GM23338 (cell line): Measurements from ENCODE around the gene CSF2RB.

Experiments
- CREB1 ChIP-seq: fragments of 250-450 bp; sonication (Bioruptor Pico); IDR thresholded peaks from 2 replicates; pipeline ENCODE4 v1.5.0; 2020; ENCODE audit warnings: low read depth, mild to moderate bottlenecking, moderate library complexity
- EZH2 ChIP-seq: fragments of 200-600 bp; sonication (generic); IDR thresholded peaks from one replicate; pipeline ENCODE4 v1.8.0; 2017; ENCODE audit warnings: antibody characterized with exemption, mild to moderate bottlenecking, low read depth; ENCODE audit not compliant: unreplicated experiment
- EZH2phosphoT487 ChIP-seq: fragments of 200-600 bp; sonication (generic); IDR thresholded peaks from one replicate; pipeline ENCODE4 v1.8.1; 2018; ENCODE audit warnings: antibody characterized with exemption; ENCODE audit not compliant: unreplicated experiment
- JUNB ChIP-seq: IDR thresholded peaks from one replicate; pipeline ENCODE4 v1.6.1; 2016; ENCODE audit warnings: antibody characterized with exemption; ENCODE audit not compliant: unreplicated experiment
- NANOG ChIP-seq: IDR thresholded peaks from 2 replicates; pipeline ENCODE4 v1.6.1; 2016; ENCODE audit warnings: antibody characterized with exemption, borderline replicate concordance
- POLR2AphosphoS5 ChIP-seq: IDR thresholded peaks from 2 replicates; pipeline ENCODE4 v1.6.1; 2016; ENCODE audit warnings: antibody characterized with exemption, low read depth
- REST ChIP-seq: IDR thresholded peaks from one replicate; pipeline ENCODE4 v1.6.1; 2018; ENCODE audit warnings: antibody characterized with exemption; ENCODE audit not compliant: unreplicated experiment
- ZNF114 ChIP-seq: fragments of 250-450 bp; sonication (Bioruptor Pico); IDR thresholded peaks from 2 replicates; pipeline ENCODE4 v1.5.0; 2020; ENCODE audit warnings: mild to moderate bottlenecking, moderate library complexity
- ZNF331 ChIP-seq: fragments of 250-450 bp; sonication (Bioruptor Pico); IDR thresholded peaks from 2 replicates; pipeline ENCODE4 v1.5.0; 2020; ENCODE audit warnings: low read depth, mild to moderate bottlenecking, moderate library complexity
- TF ChIP-seq, protein P1 (sequence below), 2 experiments: fragments of 200-600 bp in 1 of 2; sonication (generic) in 1 of 2; conservative IDR thresholded peaks; 2 replicates each; pipeline versions ENCODE4 v1.5.1 to v1.6.1; 2016 to 2017; ENCODE audit warnings: antibody characterized with exemption in 2 of 2, low read depth in 2 of 2, mild to moderate bottlenecking in 2 of 2, moderate library complexity in 1 of 2

- TF ChIP-seq, protein P1, sequence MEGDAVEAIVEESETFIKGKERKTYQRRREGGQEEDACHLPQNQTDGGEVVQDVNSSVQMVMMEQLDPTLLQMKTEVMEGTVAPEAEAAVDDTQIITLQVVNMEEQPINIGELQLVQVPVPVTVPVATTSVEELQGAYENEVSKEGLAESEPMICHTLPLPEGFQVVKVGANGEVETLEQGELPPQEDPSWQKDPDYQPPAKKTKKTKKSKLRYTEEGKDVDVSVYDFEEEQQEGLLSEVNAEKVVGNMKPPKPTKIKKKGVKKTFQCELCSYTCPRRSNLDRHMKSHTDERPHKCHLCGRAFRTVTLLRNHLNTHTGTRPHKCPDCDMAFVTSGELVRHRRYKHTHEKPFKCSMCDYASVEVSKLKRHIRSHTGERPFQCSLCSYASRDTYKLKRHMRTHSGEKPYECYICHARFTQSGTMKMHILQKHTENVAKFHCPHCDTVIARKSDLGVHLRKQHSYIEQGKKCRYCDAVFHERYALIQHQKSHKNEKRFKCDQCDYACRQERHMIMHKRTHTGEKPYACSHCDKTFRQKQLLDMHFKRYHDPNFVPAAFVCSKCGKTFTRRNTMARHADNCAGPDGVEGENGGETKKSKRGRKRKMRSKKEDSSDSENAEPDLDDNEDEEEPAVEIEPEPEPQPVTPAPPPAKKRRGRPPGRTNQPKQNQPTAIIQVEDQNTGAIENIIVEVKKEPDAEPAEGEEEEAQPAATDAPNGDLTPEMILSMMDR (conservative IDR thresholded peaks at IDR 0.05; ENCODE audit: low read depth in 2 of 2) = peak in 1 of 2 experiments; percentile 29; a peak in 2 of 4 replicates
- TF ChIP-seq EZH2 = no peak
- TF ChIP-seq CREB1 (CRISPR knock-in tag) = no peak
- TF ChIP-seq EZH2phosphoT487 = no peak
- TF ChIP-seq POLR2AphosphoS5 = no peak
- TF ChIP-seq NANOG = no peak
- no peak for TF ChIP-seq ZNF331 (CRISPR knock-in tag)
- no peak for TF ChIP-seq REST
- no peak for TF ChIP-seq JUNB
- TF ChIP-seq ZNF114 (CRISPR knock-in tag) = no peak
Observed at GRCh38 chr22:36946421-36947158, 33.2 kb downstream of the CSF2RB start.
